Omental fat pad (tissue), 4 donors: ENCODE data around the gene NEDD9. TPM values are rescaled to one million over a fixed set of nuclear protein-coding genes. Genes with fewer than 3 reads are reported as not detected.

Source experiments
- ATAC-seq: fragments of 150-250 bp; one replicate; pipeline ENCODE4 v1.9.1; 2016; ENCODE audit warnings: mild to moderate bottlenecking, moderate library complexity; ENCODE audit not compliant: low FRiP score
- DNase-seq: peaks from one replicate; pipeline ENCODE4 v3.0.0-alpha.2; 2019; ENCODE audit warnings: low spot score
- total RNA-seq, 4 donors: library from RNA; depleted of rRNA; stranded (reverse); fragments of >200 nt; gene quantifications; one replicate each; pipeline ENCODE4 v1.1.0, GENCODE V29; 2016
- TF ChIP-seq, protein P1 (sequence below), 3 donors: fragments of 450-650 bp; IDR thresholded peaks; one replicate each; pipeline ENCODE4 v1.5.1; 2016 to 2017; ENCODE audit warnings: antibody characterized with exemption in 3 of 3, mild to moderate bottlenecking in 3 of 3, moderate library complexity in 2 of 3

The NEDD9 gene
- total RNA-seq, 4 donors from 2014 or later = 77.2 to 196 (median 106) TPM

DNA sequence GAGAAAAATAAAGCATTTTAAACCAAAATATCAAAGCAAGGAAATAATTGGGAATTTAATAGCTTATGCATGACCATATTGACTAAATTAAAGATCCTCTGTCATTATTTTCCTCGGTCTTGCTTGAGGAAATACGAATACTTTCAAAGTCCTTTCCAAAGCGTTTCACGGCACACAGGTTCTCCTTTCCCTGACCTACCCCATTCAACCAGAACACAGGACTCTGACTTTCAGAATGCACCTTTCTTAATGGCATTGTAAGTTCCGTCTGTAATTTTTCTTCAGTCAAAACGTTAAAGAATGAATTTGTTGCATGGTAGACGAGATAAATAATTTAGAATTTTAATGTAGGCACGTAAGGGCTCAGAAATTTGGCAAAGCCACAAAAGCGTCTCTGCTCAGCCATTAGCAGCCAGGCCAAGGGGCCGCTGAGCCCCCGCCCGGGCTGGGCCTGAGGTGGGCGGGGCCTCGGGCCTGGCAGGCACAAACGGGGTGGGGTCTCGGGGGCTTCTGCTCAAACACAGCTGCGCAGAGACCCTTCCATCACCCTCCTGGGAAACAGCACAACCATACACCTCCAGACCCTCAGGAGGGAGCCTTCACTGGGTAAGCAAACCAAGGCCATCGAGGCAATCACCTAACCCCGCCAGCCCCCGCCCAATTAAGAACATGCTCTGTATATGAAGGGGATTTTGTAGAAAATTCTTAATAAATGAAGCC, 3.4 kb downstream of the NEDD9 start:
- DNase-seq (no peak), ATAC-seq (no peak)
- TF ChIP-seq, protein P1, sequence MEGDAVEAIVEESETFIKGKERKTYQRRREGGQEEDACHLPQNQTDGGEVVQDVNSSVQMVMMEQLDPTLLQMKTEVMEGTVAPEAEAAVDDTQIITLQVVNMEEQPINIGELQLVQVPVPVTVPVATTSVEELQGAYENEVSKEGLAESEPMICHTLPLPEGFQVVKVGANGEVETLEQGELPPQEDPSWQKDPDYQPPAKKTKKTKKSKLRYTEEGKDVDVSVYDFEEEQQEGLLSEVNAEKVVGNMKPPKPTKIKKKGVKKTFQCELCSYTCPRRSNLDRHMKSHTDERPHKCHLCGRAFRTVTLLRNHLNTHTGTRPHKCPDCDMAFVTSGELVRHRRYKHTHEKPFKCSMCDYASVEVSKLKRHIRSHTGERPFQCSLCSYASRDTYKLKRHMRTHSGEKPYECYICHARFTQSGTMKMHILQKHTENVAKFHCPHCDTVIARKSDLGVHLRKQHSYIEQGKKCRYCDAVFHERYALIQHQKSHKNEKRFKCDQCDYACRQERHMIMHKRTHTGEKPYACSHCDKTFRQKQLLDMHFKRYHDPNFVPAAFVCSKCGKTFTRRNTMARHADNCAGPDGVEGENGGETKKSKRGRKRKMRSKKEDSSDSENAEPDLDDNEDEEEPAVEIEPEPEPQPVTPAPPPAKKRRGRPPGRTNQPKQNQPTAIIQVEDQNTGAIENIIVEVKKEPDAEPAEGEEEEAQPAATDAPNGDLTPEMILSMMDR (IDR thresholded peaks at IDR 0.05) = no peak

DNA sequence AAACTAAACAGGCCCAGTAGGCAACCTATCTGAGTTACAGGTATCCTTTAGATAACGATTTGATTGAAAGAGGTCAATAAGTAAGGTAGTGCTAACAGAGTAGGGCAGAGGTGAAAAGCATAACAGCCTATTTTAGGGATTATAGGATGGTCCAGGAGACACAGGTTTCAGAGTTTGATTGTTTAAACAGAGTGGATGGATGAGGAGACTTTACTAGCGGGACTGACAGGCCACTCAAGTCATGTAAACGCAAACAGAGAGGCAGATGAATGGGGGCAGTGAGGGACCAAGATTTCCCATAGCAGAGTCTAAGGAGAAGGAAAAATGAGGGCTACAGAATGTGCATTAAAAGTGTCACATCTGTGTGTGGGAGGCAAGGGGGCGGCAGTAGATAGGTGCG, 4.8 kb downstream of the NEDD9 start:
- DNase-seq (no peak), ATAC-seq (no peak)
- TF ChIP-seq, protein P1 (IDR thresholded peaks at IDR 0.05) = no peak

DNA sequence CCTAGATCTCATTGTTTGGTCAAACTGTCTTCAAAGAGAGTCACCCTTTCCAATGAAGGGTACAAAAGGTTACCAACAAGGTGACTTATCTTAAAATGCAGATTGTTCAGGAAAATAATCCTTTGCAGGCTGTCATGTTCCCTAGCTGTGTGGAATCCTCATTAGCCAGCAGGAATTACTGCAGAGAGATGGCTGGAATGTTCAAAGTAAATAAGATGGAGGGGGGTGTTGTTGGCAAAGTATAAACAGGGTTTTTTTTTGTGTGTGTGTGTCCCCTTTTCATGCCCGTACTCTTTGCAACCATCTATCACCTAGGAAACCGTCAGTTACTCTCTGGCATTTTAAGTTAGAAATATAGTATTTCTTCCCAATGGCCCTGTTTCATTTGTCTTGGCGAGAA, 6.5 kb downstream of the NEDD9 start:
- DNase-seq = no peak
- TF ChIP-seq, protein P1 (IDR thresholded peaks at IDR 0.05) = no peak
- ATAC-seq = no peak

DNA sequence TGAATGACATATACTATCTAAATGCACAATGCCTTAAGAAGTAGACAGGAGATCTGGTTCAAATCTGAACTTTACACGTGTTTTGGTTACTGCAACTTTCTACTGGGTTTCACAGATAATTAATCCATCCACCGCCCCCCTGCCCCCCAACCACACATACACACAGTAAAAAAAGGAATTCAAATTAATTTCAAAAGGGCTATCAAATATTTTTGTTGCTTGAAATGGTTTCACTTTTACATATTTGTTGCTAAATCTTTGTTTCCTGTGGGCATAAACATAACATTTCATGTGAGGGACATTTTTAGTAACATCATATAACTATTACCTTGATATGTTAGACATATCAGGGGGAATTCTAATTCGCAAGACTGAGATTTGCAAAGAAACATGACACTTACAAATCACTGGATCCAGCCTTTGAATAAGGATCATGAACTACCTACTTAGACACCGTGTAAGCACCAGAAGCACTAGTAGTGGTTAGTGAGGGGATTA, 7.5 kb downstream of the NEDD9 start:
- TF ChIP-seq, protein P1 (IDR thresholded peaks at IDR 0.05) = no peak
- no peak for DNase-seq
- ATAC-seq = no peak

DNA sequence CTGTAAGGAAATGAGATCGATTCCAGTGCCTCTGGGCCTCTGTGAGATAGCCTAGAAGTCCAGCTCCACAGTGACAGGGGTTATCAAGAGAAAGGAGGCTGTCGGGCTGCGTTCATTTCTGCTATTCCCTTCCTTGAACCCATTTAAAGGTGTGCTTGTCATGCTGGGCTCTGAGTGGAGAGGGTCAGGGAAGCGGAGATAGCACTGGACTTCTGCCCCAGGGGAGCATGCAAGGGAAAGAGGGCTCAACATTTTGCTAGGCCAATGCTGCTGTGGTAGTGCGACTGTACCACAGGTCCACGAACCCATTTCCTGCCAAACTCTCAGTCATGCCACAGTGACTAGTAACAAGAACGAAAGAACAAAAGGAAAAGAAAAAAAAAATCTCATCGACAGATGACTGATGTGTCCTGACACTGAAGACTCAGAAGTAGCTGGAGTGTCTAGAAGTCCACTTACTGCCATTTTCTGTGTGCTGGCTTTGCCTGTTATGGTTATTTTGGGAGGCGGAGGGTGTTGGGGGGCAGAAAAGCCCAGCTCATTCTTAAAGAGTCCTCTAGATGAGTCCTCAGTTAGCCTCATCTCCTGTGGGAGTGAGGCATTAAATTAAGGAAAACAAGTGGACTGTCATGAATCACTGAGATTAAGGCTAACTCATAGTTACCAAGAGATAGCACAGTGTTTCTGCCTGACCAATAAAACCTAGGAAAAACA, 8.1 kb downstream of the NEDD9 start:
- DNase-seq (no peak), ATAC-seq (peak; percentile 88)
- TF ChIP-seq, protein P1 (IDR thresholded peaks at IDR 0.05) = no peak

DNA sequence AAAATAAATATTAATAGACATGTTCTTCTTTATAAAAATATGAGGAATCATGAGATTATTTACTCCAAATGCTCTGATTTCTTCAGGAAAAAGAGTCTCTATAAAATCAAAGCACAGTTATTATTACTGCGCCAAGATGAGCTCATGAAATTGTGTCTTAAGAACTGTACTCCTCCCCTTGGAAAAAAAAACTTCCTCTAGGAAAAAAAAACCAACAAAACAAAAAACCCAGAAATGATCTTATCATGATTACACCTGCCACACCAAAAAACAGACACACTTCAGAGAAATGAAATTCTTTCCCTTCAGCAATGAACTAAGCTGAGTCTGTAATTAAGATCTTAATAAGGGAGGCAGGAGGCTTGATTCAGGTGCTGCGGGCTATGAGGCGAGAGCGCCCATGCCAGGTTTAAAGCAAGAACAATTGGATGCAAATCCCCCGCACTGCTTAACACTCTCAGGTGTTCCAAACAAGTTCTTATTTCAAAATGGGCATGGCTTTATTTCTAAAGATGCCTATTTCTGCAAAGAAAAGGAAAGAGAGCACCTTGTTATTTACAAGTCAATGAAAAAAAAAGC, 9.1 kb downstream of the NEDD9 start:
- no peak for ATAC-seq
- TF ChIP-seq, protein P1 (IDR thresholded peaks at IDR 0.05) = no peak
- DNase-seq = no peak
